Stimulated activated CD4-positive, alpha-beta T cell treated with anti-CD3 and anti-CD28 coated beads, Interleukin-2, amount 100 ng/mL, for 4 hours (primary cell): ENCODE measurements around the gene ATP5F1E.
"Not testable (repeated sequence)": the region's sequence is repeated elsewhere in the genome, so short reads cannot be mapped to it uniquely, and the experiment has no call there.

Experiments used
- DNase-seq: peaks from one replicate; pipeline ENCODE4 v3.0.0-alpha.2; 2020; ENCODE audit warnings: low read depth

ATP5F1E gene

DNA sequence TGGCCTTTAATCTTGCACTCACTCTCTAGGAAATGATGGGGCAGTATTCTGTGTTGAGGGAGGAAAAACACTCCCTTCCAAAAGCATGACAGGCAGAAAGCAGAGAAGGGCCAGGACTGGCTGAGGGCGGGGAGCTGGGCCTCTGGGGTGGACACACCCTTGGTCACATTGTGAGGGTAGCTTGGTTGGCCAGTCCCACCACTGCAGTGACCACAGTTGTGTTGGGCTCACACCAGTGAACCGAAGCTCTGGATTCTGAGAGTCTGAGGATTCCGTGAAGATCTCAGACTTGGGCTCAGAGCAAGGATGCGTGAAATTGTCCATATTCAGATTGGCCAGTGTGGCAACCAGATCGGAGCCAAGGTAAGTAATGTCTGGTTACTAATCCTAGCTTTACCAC lies 12.9 kb downstream of the ATP5F1E start, which contains the start of gene TUBB1:
TSS of gene TUBB1 (plus strand) at position 213 of the 400 bp plus-strand sequence. CDS start at position 307, 94 bp downstream.
- no peak for DNase-seq

DNA sequence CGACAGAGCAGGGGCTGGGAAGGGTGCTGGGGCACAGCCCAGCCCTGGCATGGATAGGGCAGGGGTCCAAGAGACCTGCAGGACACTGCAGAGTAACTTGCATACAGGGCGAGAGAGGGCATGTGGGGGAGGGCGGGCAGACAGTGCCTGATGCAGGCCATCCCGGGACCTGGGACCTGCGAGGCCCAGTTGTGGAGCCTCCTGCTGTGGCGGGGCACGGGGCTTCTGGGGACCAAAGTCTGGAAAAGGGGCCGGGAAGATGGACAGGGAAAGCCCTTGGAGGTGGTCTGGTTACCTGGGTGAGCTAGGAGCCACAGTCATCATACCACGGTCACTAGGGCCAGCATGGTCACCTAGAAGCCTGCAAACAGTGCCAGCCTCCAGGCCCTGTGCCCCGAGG lies 13.3 kb downstream of the ATP5F1E start:
- no peak for DNase-seq

DNA sequence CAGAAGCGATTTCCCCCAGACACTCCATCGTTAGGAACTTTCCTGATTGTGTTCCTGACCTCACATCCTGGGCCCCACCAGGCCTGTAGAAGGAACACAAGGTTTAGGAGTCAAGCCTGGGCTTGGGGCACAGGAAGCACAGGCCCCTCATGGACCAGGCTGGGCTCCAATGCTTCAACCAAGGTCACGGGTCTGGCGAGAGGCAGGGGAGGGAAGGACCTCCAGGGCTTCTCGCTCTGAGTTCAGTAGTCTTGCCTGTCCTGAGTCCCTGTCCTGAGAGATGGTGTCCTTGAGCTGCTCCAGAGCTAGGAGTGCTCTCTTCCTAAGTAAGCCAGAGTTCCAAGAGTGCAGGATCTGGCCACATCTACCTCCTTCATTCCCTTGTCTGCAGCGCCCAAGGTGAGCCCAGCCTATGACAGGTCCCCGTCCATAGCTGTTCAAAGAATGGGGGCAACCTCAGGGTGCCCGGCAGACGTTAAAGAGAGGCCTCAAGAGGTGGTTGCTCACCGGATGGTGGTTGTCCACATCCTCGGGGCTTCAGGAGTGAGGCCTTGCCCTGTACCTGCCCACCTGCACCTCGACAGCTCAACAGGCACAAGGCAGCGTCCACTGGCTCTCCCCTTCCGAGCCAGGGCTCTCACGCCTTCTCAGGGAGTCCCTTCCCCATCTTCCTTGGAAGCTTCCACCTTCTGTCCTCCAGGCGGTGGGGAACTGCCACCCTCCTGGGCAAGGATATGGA lies 14.5 kb downstream of the ATP5F1E start:
- no peak for DNase-seq

DNA sequence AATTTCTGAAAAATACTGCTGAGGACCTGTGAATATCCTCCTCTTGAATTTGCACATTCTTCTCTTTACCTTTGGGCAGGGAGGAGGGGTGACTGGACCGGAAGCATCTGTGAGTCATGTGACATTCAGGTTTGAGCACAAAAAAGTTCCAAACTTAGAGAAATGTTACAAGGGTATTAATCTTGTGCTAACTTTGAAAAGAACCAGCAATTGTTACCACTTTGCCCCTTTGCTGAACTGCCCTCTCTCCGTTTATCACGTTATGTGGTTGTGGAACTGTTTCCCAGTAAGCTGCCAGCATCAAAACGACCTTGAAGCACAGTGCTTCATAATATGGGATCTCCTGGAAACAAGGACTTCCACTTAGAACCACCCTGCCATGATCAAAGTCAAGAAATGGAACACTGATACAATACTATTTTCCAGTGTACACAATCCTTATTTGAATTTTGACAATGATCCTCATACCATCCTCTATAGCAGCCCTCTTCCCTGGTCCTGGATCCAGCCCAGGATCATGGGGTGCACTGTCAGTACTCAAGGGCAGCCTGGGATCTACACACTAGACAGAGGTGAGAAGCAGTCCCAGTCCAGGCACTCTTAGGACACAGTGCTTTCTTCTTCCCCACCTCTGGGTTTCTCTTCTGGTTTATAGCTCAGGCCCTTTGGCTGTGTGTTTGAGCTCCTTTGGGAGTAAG lies 15.2 kb downstream of the ATP5F1E start:
- no peak for DNase-seq

DNA sequence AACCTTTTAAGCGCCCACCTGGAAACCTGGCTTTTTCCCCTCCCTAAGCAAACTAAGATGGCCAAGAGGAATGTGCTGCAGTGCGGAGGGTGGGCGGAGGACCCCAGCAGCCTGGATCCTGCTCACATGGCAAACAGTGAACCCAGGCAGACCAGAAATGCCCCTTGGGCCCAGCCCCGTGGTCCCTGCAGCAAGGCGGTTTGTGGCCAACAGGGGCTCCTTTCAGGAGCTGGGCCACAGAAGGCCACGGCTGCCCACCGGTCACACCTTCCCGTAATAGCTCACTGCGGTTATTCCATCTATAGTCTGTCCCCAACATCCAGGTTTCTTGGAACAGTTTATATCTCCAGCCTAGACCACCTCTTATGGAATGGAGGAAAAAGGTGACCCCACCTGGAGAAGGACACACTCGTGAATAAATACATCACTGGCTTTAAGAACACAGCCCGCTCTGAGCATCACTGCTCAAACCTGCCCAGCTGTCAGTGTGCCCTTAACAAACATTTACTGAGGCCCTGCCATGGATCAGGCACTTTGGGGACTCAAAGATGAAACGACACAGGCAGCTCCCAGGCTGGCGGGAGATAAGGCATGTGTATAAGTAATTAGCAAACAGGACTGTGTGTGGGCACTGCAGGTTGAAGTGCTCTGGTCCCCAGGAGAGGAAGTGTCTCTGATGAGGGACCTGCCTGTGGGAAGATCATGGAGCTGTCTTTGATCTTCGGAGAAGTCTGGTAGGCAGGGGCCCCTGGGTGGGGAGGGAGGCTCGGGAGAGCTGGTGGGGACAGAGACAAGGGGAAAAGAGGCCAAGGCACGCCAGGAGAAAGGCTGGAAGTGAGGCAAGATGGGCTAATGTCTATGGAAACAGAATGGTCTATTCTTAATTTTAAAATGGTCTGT lies 16.1 kb downstream of the ATP5F1E start:
- DNase-seq = no peak

DNA sequence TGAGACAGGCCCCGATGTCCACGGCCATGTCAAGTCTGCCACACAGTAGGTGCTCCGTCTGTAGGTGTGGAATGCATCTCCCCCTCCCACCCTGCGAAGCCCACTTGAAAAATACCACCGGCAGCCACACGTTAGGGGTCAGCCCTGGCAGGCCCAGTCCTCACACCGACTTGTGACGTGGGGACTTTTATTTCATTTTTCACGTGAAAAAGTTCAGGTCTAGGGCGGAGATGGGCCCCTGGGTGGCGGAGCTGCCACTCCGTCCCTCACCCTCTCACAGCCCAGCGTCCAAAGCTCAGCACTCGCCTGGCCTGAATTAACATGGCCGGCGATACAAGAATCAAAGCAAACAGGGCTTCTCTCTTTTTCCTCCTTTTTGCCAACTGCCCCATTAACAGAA lies 16.7 kb downstream of the ATP5F1E start:
- no peak for DNase-seq

- no peak for DNase-seq
Measured at GRCh38 chr20:59014680-59015389, 17.3 kb downstream of the ATP5F1E start.

- DNase-seq = no peak
Measured at GRCh38 chr20:59013959-59014608, 18.1 kb downstream of the ATP5F1E start.

GRCh38 chr20:59013031-59013951 lies 18.8 kb downstream of the ATP5F1E start:
- no peak for DNase-seq

- not testable (repeated sequence) for DNase-seq
Measured at GRCh38 chr20:59011874-59012157, 20.3 kb downstream of the ATP5F1E start.

DNA sequence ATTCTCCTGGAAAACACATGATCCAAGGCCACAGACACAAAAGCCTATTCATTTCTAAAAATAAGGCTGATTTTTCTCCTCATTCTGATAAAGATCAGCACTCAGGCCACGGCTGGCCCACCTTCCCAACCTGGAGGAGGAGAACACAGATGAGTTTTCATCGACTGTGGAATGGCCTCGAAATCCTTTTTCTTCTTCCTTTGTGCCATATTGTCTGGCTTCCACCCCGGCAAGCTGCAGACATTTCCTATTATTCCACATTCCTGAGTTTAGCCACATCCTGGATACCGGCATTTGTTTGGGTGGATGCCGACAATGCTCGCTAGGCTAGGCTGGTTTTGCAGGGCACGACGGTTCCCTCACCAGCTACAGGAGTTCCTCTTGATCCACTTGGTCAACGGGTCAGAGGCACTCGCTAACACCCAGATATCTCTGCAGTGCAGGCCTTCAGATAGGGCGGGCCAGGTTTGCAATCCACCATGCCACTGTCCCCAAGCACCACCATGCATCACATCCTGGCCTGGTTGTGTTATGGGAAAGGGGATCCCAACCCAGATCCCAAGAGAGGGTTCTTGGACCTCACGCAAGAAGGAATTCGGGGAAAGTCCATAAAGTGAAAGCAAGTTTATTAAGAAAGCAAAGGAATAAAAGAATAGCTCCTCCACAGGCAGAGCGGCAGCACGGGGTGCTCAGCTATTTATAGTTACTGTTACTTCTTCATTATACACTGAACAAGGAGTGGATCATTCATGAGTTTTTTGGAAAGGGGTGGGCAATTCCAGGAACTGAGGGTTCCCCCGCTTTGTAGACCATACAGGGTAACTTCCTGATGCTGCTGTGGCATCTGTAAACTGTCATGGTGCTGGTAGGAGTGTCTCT lies 20.9 kb downstream of the ATP5F1E start:
- DNase-seq = no peak

DNA sequence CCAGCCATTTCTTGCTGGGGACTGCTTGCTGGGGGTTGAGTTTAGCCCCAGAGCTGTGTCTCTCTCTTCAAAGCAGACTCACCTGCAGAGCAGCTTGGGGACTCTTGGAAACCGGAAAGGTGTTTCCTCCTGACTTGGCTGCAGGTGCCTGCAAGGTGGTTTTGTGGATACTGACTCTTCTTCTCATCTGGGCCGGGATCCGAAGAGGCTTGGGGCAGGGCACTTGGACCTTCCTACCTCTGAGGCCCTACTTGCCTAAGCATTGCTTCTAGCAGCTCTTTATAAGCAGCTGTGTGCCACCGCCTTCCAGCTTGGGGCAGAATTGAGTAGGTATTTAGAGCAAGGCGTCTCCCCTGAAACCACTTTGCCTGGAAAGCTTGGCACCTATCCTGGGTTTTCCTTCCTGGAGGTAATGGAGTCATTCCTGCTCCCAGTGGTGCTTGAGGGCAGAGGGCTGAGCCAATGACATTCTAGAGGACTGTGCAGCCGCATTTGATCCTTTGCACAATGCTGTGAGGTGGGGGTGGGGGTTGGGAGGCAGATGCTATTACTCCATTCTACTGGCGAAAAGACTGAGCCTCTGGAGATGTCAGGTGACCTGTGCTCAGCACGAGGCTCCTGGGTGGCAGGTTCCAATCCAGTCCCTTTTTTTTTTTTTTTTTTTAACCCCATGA lies 21.7 kb downstream of the ATP5F1E start:
- no peak for DNase-seq

GRCh38 chr20:59008715-59009336 lies 23.3 kb downstream of the ATP5F1E start:
- DNase-seq = no peak

DNA sequence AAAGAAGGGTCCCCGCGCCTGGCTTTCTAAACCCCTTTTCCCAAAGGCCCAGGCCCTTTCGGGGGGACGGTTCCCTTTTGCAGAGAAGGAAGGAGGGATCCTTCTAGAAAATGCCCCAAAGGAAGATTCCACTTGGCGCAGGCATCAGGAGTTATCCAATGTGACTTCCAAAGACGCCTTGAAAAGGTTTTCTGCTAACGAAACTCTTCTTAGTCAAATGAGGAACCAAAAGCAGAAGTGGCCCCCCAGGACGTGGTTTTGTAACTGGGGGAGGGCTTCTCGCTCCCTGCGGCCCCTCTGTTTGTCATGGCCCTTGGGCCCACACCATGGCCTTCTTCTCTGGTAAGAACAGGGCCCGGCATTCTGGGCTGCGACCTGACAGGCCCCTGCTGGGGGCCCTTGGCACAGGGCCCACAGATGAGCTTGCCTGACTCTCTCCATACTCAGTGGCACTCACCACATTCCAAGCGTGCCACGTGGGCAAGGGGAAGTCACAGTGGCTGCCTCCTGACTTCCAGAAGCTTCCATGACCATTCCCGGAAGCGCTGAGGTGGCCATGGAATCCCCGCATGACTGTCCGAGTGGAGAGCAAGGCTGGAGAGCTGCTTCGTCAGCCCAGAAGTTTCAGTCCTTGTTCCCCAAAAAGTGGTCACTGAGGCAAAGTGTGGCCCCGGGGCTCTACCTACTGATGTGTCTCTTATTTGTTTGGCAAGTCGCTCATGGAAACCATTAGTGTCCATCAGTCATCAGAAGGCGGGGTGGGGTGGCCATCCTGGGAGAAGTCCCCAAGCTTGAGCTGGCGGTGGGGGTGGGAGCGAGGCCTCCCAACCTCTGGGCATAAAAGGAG lies 24.2 kb downstream of the ATP5F1E start:
- no peak for DNase-seq

DNA sequence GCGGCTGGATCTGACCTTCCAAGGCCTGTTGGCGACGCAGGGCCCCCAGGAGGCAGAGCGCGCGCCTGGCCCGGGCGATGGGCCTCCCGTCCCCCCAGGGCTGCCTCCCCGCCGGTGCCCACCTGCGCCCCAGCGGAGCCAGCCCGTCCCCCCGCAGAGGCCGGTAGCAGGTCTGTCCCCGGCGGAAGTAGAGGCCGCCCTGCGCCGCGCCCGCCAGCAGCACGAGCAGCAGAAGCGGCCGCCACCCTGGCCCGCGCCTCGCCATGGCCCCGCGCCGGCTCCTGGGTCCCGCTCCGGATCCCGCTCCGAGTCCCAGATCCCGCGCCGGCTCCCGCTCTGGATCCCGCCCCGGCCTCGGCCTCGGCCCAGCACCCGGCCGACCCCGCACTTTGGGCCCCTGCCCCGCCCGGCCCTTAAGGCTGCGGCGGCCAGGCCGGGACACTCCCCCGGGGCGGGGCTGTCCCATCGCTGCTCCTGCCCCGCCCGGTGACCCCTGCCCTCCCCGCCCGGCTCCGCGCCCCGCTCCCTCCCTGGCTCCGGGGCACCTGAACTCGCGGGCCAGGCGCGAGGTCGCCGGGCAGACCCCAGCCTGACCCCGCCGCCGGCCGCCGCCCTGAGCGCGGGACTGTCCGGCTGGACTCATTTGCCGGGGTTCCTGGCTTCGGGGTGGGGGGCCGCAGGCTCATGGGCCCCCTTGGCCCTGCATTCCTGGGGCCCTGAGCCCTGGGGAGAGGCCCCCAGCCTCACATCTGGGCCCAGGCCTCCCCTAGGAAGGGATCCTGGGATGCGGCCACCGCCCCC lies 25.1 kb downstream of the ATP5F1E start, which contains the start of gene CTSZ:
TSS of gene CTSZ (minus strand) at position 391 of the 801 bp plus-strand sequence. CDS start at position 265, 126 bp downstream.
- no peak for DNase-seq

DNA sequence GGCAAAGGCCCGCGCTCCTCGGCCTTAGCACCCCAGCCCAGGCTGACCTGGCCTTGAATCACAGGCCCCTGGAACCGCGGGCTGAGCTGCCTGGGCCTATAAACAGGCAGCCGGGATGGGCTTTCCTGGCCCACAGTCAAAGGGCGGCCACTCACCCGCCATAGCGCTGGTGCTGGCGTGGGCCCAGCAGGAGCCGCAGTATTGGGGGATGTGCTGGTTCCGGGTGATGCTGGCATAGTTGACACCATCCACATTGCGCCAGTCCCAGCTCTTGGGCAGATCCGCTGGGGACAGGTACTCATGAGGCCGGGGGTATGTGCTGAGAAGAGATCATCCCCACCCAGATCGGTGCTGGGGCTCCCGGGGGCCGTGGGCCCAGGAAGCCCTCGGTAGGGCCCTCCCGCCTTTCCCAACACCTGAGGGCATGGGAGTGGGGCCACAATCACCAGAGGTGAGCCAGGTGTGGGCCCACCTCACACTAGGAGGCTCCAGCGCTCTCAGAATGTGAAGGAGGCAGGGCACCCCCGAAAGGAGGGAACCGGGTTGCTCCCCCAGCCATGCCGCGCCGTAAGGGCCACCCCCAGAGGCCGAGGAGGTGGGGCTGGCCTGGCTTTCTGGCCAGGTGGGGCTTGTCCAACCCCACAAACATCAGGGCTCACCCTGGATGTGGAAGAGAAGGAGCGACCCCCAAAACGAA lies 25.8 kb downstream of the ATP5F1E start:
- no peak for DNase-seq
